ENCODE results near the gene MPP2. TPM values are rescaled to one million over a fixed set of nuclear protein-coding genes. Genes with fewer than 3 reads are reported as not detected.

MPP2 gene
- total and polyA plus RNA-seq, 9 of the 15 experiments (the other 6 are each of a cell fraction or from before 2014, with no cell fraction given) = 0.04 to 1.0 (median 0.24) TPM

DNA sequence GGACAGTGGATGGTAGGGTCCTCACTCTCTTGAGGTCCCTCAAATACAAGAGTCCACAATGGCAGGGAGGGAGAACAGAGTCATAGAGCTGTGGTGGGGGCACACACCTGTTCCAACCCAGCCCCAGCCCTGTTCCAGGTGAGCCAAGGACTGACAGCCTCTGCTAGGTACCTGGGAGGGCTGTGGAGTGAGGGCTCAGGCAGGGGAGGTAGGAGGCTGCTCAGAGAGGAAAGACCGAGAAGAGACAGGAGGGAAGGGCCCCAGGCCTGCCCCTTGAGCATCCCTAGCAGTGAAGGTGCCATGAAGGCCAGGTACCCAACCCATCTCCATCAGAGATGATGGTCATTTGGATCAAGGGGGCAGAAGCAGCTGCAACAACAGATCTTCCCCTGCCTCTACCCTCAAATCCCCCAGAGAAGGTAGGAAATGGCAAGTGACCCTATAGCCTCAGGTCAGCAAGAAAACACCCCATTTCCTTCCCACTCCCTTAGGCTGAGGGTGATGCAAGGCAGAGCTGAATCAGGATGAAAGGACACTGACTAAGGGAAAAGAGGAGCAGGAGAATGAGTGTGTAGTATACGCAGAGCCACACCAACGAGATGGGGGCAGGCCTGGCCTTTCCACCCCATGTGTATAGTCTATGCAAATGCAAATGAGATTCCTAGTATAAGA, 31.7 kb downstream of the MPP2 start:
- POLR2A ChIA-PET = no interaction called here
- Histone ChIP-seq H3K4me2 (ENCODE audit: insufficient read depth, low read length) (no peak overlapping the region), H3K4me1 (replicated peaks in 1 of 2; ENCODE audit: control insufficient read depth in 2 of 2, insufficient read depth in 2 of 2, low read length in 2 of 2) (peaks cover 0 to 18% of the 10 kb centered on the region in 2 experiments; a peak in 4 of 5 replicates), H3K9ac (ENCODE audit: insufficient read depth in 1 of 2, low read depth in 2 of 2, low read length in 2 of 2) (no peak overlapping the region), H2AFZ (ENCODE audit: low read depth, low read length) (no peak overlapping the region), H3K27ac (ENCODE audit: extremely low read depth, low read depth, low read length) (no peak overlapping the region), H3K9me1 (ENCODE audit: control insufficient read depth, insufficient read depth, low read length) (no peaks in the 10 kb centered on the region), H3K36me3 (ENCODE audit: control insufficient read depth, insufficient read depth, low read length) (no peaks in the 10 kb centered on the region), H4K20me1 (replicated peaks; ENCODE audit: control insufficient read depth, insufficient read depth, low read length) (no peaks in the 10 kb centered on the region; the same call in 1 of the 2 replicates), H3K9me3 (replicated peaks; ENCODE audit: control insufficient read depth, insufficient read depth, low read depth, low read length) (no peaks in the 10 kb centered on the region), H3K4me3 (no peak overlapping the region), H3K27me3 (ENCODE audit: control insufficient read depth in 2 of 2, insufficient read depth in 2 of 2, low read length in 2 of 2) (peaks cover 2 to 25% of the 10 kb centered on the region in 2 experiments; a peak in 3 of 5 replicates), H3K79me2 (ENCODE audit: control insufficient read depth, insufficient read depth, low read length) (no peaks in the 10 kb centered on the region)
- CTCF ChIA-PET (ENCODE audit: low intra/inter-chr PET ratio) = no interaction called here
- FAIRE-seq (no peak), ATAC-seq (no peak), DNase-seq (ENCODE audit: extremely low read depth in 1 of 4, low spot score in 3 of 4) (peak in 1 of 4 experiments; percentile 24)
- in situ Hi-C loops (cut with MboI) = no loop called here
- intact Hi-C loops (cut with micrococcal nuclease) = no loop called here
- TSS peak; percentile 97 for BruUV-seq (replicated peaks)
- WGBS (ENCODE audit: insufficient coverage, low coverage, missing lambda C conversion rate) = 3% methylated on average over 3 of the region's 3 CpGs
- TF ChIP-seq TCFL5 (CRISPR knock-in tag; conservative IDR thresholded peaks at IDR 0.05) (no peak), CHD4 (IDR thresholded peaks at IDR 0.05; ENCODE audit: insufficient read depth, insufficient replicate concordance, low read depth, low read length, poor library complexity, severe bottlenecking) (no peak), ZNF707 (CRISPR knock-in tag; conservative IDR thresholded peaks at IDR 0.05) (no peak), RFX5 (IDR thresholded peaks at IDR 0.05; ENCODE audit: low read depth, low read length) (no peak), ZNF174 (CRISPR knock-in tag; IDR thresholded peaks at IDR 0.05) (no peak), TBL1XR1 (IDR thresholded peaks at IDR 0.05; ENCODE audit: low read length in 2 of 2) (no peak), PURB (CRISPR knock-in tag; IDR thresholded peaks at IDR 0.05; ENCODE audit: low read depth) (no peak), POU5F1 (IDR thresholded peaks at IDR 0.05; ENCODE audit: borderline replicate concordance, low read depth, low read length, partially characterized antibody) (no peak), EHMT2 (IDR thresholded peaks at IDR 0.05) (no peak), ZNF57 (CRISPR knock-in tag; IDR thresholded peaks at IDR 0.05) (no peak), NR2C2 (CRISPR knock-in tag; IDR thresholded peaks at IDR 0.05) (no peak), NR2C2 (tag; IDR thresholded peaks at IDR 0.05) (no peak), NCOA1 (IDR thresholded peaks at IDR 0.05; ENCODE audit: low read depth) (no peak), TBP (optimal IDR thresholded peaks at IDR 0.05; ENCODE audit: low read depth, low read length) (peak; percentile 85)
- TF ChIP-seq, protein P1, sequence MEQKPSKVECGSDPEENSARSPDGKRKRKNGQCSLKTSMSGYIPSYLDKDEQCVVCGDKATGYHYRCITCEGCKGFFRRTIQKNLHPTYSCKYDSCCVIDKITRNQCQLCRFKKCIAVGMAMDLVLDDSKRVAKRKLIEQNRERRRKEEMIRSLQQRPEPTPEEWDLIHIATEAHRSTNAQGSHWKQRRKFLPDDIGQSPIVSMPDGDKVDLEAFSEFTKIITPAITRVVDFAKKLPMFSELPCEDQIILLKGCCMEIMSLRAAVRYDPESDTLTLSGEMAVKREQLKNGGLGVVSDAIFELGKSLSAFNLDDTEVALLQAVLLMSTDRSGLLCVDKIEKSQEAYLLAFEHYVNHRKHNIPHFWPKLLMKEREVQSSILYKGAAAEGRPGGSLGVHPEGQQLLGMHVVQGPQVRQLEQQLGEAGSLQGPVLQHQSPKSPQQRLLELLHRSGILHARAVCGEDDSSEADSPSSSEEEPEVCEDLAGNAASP (IDR thresholded peaks at IDR 0.05) = no peak
- TF ChIP-seq, protein P2, sequence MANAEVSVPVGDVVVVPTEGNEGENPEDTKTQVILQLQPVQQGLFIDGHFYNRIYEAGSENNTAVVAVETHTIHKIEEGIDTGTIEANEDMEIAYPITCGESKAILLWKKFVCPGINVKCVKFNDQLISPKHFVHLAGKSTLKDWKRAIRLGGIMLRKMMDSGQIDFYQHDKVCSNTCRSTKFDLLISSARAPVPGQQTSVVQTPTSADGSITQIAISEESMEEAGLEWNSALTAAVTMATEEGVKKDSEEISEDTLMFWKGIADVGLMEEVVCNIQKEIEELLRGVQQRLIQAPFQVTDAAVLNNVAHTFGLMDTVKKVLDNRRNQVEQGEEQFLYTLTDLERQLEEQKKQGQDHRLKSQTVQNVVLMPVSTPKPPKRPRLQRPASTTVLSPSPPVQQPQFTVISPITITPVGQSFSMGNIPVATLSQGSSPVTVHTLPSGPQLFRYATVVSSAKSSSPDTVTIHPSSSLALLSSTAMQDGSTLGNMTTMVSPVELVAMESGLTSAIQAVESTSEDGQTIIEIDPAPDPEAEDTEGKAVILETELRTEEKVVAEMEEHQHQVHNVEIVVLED (CRISPR knock-in tag; IDR thresholded peaks at IDR 0.05) = no peak
- TF ChIP-seq, protein P3, sequence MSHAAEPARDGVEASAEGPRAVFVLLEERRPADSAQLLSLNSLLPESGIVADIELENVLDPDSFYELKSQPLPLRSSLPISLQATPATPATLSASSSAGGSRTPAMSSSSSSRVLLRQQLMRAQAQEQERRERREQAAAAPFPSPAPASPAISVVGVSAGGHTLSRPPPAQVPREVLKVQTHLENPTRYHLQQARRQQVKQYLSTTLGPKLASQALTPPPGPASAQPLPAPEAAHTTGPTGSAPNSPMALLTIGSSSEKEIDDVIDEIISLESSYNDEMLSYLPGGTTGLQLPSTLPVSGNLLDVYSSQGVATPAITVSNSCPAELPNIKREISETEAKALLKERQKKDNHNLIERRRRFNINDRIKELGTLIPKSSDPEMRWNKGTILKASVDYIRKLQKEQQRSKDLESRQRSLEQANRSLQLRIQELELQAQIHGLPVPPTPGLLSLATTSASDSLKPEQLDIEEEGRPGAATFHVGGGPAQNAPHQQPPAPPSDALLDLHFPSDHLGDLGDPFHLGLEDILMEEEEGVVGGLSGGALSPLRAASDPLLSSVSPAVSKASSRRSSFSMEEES (CRISPR knock-in tag; IDR thresholded peaks at IDR 0.05) = no peak

All from K562 (cell line).